Spinal cord (tissue), 10 donors: ENCODE measurements around the gene MDFIC. TPM values are rescaled to one million over a fixed set of nuclear protein-coding genes. Genes with fewer than 3 reads are reported as not detected.

Source experiments
- DNase-seq, 6 donors: peaks; one replicate each; pipeline versions ENCODE4 v3.0.0 to v3.0.0-alpha.2; 2013 to 2015; ENCODE audit warnings: low spot score in 6 of 6, low read depth in 4 of 6
- H3K27ac ChIP-seq: one replicate; pipeline ENCODE4 v1.5.1; 2013; ENCODE audit warnings: low read depth, low read length, control low read depth
- H3K27me3 ChIP-seq: one replicate; pipeline ENCODE4 v1.6.1; 2013; ENCODE audit warnings: low read length; ENCODE audit not compliant: control insufficient read depth, insufficient read depth
- H3K36me3 ChIP-seq: one replicate; pipeline ENCODE4 v1.6.1; 2013; ENCODE audit warnings: low read length; ENCODE audit not compliant: control insufficient read depth, insufficient read depth
- H3K4me1 ChIP-seq: one replicate; pipeline ENCODE4 v1.6.1; 2013; ENCODE audit warnings: low read length; ENCODE audit not compliant: control insufficient read depth, insufficient read depth
- H3K4me3 ChIP-seq: one replicate; pipeline ENCODE4 v1.5.1; 2013; ENCODE audit warnings: low read depth, low read length, control low read depth
- H3K9me3 ChIP-seq: one replicate; pipeline ENCODE4 v1.6.1; 2013; ENCODE audit warnings: low read length; ENCODE audit not compliant: control insufficient read depth, insufficient read depth
- WGBS: methylation state at CpG from one replicate; pipeline ENCODE4 v1.1.5; 2013; ENCODE audit warnings: missing lambda C conversion rate; ENCODE audit not compliant: insufficient coverage; 5-methylcytosine and 5-hydroxymethylcytosine counted together
- polyA plus RNA-seq, 2 donors: library from polyadenylated mRNA; unstranded; fragments of 120-200 nt; gene quantifications; one replicate each; pipeline ENCODE4 v1.2.1, GENCODE V29; 2013; ENCODE audit not compliant: insufficient read length in 2 of 2
- total RNA-seq, 2 donors: library from RNA; depleted of rRNA in 1 of 2; stranded (reverse); fragments of 120-200 nt in 1 of 2; fragments of >200 nt in 1 of 2; gene quantifications; one replicate each; pipeline versions ENCODE4 v1.2.3 to v1.2.4, GENCODE V29; 2013 to 2014
- donor health status: healthy.

The MDFIC gene
- total and polyA plus RNA-seq, 4 donors = 16.9 to 94.8 (median 28.2) TPM

DNA sequence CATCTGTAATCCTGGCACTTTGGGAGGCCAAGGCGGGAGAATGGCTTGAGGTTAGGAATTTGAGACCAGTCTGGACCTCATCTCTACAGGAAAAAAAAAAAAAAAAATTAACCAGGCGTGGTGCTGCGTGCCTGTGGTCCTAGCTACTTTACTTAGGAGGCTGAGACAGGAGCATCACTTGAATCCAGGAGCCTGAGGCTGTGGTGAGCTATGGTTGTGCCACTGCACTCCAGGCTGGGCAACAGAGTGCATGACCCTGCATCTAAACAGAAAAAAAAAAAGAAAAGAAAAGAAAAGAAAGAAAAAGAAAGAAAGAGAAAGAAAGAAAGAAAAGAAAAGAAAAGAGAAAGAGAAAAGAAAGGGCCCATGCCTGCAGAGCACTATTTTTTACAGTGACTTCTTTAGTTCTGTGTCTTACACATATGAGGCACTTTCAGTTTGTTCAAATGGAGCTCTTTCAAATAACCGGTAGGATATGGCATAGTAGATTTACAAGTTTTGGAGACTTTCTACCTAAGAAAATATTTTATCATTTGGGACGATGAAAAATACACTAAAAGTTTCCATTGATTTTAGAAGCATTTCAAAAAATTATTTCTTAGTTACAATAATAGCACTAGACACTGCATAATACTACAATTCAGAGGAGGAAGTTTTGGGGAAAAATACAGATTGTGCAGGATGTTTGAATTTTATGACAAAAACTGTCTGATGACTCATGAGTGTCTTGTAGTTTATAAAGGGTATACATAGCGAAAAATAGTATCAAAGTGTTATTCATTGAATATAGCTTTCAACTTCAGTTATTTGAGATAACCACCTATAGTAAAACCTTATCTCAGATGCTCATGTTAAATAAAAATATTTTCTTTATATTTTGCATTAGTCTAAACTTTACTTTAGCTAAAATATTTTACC lies 75.9 kb downstream of the MDFIC start:
- Histone ChIP-seq H3K9me3 (no peaks in the 10 kb centered on the region), H3K27ac (no peak overlapping the region), H3K36me3 (no peaks in the 10 kb centered on the region), H3K4me1 (no peaks in the 10 kb centered on the region), H3K27me3 (no peaks in the 10 kb centered on the region), H3K4me3 (no peak overlapping the region)
- no CpG with 5 or more reads among the region's 6 CpGs for WGBS
- no peak for DNase-seq

GRCh38 chr7:115004121-115004520 lies 82.2 kb downstream of the MDFIC start:
- no peak overlapping the region for H3K27ac ChIP-seq
- H3K4me3 ChIP-seq = no peak overlapping the region
- no peak for DNase-seq
- WGBS = no CpG with 5 or more reads among the region's 5 CpGs
- no peaks in the 10 kb centered on the region for H3K36me3 ChIP-seq
- H3K4me1 ChIP-seq = peaks cover 3% of the 10 kb centered on the region
- H3K27me3 ChIP-seq = no peaks in the 10 kb centered on the region
- no peaks in the 10 kb centered on the region for H3K9me3 ChIP-seq

DNA sequence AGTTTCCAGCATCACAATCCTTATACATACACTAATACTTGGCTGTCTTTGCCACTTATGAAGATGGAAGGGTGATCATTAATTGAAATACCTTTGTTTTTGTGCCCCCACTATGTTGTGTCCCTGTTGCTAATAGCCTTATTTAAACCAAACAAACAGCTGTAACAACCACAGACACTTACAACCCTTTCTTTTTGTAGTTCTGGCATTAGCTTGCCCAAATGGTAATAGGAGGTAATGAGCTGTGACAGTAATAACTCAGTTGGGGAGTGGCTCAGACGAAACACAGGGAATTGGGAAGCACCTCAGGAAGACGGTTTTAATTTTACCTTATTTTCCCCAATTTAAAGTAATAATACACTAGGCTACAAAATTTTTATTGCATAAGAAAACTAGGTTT lies 83.4 kb downstream of the MDFIC start:
- no peaks in the 10 kb centered on the region for H3K9me3 ChIP-seq
- DNase-seq = peak in 1 of 6 donors; percentile 55
- no peak overlapping the region for H3K4me3 ChIP-seq
- H3K27me3 ChIP-seq = no peaks in the 10 kb centered on the region
- peaks cover 3% of the 10 kb centered on the region for H3K4me1 ChIP-seq
- no peaks in the 10 kb centered on the region for H3K36me3 ChIP-seq
- WGBS = no CpG with 5 or more reads among the region's 2 CpGs
- H3K27ac ChIP-seq = no peak overlapping the region

GRCh38 chr7:115005953-115006352 lies 84.1 kb downstream of the MDFIC start:
- H3K27ac ChIP-seq = no peak overlapping the region
- H3K27me3 ChIP-seq = no peaks in the 10 kb centered on the region
- no peak for DNase-seq
- no peaks in the 10 kb centered on the region for H3K9me3 ChIP-seq
- WGBS = 78% methylated on average over 4 of the region's 4 CpGs
- H3K4me1 ChIP-seq = peaks cover 3% of the 10 kb centered on the region
- H3K4me3 ChIP-seq = no peak overlapping the region
- no peaks in the 10 kb centered on the region for H3K36me3 ChIP-seq

DNA sequence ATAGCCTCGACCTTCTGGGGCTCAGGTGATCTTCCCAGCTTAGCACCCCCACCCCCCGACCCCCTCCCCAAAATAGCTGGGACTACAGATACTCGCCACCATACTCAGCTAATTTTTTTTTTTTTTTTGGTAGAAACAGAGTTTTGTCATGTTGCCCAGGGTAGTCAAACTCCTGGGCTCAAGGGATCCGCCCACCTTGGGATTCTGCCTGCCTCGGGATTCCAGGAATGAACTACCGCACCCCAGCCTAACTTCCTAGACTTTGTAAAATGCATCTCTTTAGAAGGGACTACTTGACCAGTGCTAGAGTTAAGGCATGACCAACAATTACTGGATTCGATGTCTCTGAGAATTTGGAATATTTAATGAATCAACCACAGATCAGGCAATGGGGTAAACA lies 85.9 kb downstream of the MDFIC start:
- Histone ChIP-seq H3K36me3 (no peaks in the 10 kb centered on the region), H3K9me3 (no peaks in the 10 kb centered on the region), H3K27me3 (no peaks in the 10 kb centered on the region), H3K27ac (no peak overlapping the region), H3K4me1 (peaks cover 3% of the 10 kb centered on the region), H3K4me3 (no peak overlapping the region)
- WGBS = no CpG with 5 or more reads among the region's 7 CpGs
- no peak for DNase-seq

DNA sequence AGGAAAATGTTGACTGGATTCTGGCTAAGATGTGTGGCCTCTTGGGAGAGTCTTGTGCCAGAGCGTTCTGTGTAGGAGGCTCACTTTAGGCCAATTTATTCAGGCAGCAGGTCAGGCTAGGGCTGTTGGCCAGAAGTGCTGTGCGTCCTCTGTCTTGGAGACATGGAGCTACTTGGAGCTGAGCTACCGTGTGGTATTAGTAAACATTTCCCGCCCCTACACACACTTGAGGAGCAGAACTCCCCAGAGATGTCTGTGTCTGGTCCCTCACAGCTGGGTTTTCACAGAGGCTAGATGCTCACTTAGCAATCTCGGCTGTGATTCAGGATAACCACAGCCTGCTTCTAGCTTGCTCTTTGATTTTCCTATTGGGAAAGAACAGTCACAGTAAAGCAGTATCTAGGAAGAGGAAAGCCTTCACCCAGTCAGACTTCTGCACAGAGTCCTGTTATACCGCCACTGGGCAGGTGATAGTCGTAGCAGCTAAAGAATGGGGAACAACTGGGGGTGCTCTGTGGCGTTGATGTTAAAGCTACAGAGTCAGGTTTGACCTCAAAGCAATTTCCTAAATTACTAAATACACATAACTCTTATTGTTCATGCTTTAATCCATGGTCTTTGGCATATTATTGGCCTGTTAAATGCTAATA lies 86.7 kb downstream of the MDFIC start:
- DNase-seq = peak in 1 of 6 donors; percentile 49
- H3K27ac ChIP-seq = no peak overlapping the region
- no peak overlapping the region for H3K4me3 ChIP-seq
- H3K36me3 ChIP-seq = no peaks in the 10 kb centered on the region
- WGBS = 53% methylated on average over 3 of the region's 8 CpGs
- H3K27me3 ChIP-seq = no peaks in the 10 kb centered on the region
- H3K4me1 ChIP-seq = peaks cover 3% of the 10 kb centered on the region
- no peaks in the 10 kb centered on the region for H3K9me3 ChIP-seq

GRCh38 chr7:115009139-115009538 lies 87.2 kb downstream of the MDFIC start:
- Histone ChIP-seq H3K36me3 (no peaks in the 10 kb centered on the region), H3K27me3 (no peaks in the 10 kb centered on the region), H3K4me1 (peaks cover 3% of the 10 kb centered on the region), H3K4me3 (no peak overlapping the region), H3K9me3 (no peaks in the 10 kb centered on the region), H3K27ac (peak overlapping the region; percentile 7)
- no CpG with 5 or more reads among the region's 3 CpGs for WGBS
- DNase-seq = no peak

GRCh38 chr7:115009736-115010440 lies 88.0 kb downstream of the MDFIC start:
- no peaks in the 10 kb centered on the region for H3K36me3 ChIP-seq
- no peaks in the 10 kb centered on the region for H3K27me3 ChIP-seq
- H3K4me3 ChIP-seq = no peak overlapping the region
- H3K9me3 ChIP-seq = no peaks in the 10 kb centered on the region
- peaks cover 3% of the 10 kb centered on the region for H3K4me1 ChIP-seq
- no CpG with 5 or more reads among the region's 1 CpG for WGBS
- DNase-seq = peak in 1 of 6 donors; percentile 52
- no peak overlapping the region for H3K27ac ChIP-seq

GRCh38 chr7:115010441-115010820 lies 88.5 kb downstream of the MDFIC start:
- no peaks in the 10 kb centered on the region for H3K9me3 ChIP-seq
- no CpG with 5 or more reads among the region's 1 CpG for WGBS

More at GRCh38 chr7:115010441-115010820, 88.5 kb downstream of the MDFIC start:
- no peak for DNase-seq
- Histone ChIP-seq H3K4me1 (peaks cover 3% of the 10 kb centered on the region), H3K27me3 (no peaks in the 10 kb centered on the region), H3K36me3 (no peaks in the 10 kb centered on the region), H3K27ac (no peak overlapping the region), H3K4me3 (no peak overlapping the region)
